Posterior vena cava (tissue), 2 donors: ENCODE data around the gene NKD1. TPM values are rescaled to one million over a fixed set of nuclear protein-coding genes. Genes with fewer than 3 reads are reported as not detected.
A peak's percentile ranks its signal among the peaks of the same experiment; 100 is the strongest.

Experiments used
- DNase-seq: peaks from one replicate; pipeline ENCODE4 v3.0.0-alpha.2; 2020; ENCODE audit warnings: low spot score
- intact Hi-C, 2 donors: fragments of 100-400 bp; cut with DNase I; formaldehyde crosslinking; loops; one replicate each; pipeline versions ENCODE4 v1.14.1 to v1.14.2; 2022 to 2023
- total RNA-seq, 2 donors: library from RNA; stranded (reverse); fragmentation: NEBNext Ultra II Directional; extraction: Animal tissue kit (Norgen Biotek cat#: 25700); gene quantifications; one replicate each; pipeline ENCODE4 v1.2.1, GENCODE V29; 2021
- donor health status: DM: yes; HTN: yes; CAD: no.
- donor health status: DM: yes; HTN: yes; CAD: no.

Gene NKD1
- total RNA-seq, 2 donors from 2014 or later: 25.7 to 67.6 TPM

DNA sequence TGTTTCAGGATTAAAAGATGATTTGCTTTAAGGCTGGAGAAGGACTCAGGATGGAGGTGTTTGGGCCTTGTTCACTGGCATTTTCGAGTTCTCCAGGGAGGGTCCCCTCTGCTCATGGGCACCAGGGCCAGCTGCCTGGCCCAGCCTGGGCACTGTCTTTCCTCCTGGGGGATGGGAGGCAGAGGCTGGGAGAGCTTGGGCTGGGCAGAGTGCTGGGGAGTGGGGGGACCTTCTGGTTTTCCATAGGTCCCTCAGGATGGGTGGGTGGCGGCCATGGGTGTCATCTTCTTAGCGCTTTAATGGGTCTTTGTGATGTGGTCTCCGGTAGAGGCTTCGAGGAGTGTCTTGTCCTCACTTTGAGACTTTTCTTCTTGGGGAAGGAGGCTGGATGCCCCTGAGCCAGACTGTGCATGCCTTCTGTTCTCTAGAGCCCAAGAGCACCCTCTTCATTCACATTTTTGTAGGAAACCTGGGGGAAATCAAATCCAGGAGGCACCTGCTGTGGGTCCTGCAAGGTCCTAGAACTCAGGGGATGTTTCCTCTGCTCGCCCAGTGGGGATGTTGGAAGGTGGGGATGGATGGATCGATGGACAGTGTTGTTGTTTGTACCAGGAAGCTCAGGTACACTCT is 5.7 kb downstream of the NKD1 start:
- peak; percentile 65 for DNase-seq
- intact Hi-C loops: no loop called here

DNA sequence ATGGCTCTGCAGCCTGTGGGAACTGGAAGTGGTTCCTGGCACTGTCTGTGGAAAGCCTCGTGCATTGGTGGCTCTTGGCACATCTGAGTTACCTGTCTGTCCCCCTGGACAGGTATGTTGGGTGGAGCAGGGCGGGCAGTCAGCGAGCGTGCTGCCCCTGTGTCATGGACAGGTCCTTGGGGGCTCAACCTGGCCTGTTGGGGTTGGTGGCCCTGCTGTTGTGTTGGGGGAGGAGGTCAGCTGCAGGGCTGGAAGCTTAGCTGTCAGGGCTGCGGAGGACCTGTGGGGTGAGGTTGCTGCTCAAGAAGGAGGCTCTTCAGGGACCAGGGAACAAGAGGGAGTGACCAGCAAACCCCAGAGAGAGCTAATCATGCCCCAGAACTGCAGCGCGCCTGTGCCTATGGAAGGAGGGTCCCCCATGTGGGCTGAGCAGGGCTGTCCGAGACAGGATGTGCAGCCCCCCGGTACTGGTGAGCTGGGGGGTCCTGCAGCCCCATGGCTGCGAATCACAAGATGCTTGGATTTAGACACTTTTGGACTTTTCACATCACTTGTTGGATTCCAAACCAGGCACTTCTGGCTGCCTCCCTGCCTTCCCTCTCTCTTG is 7.2 kb downstream of the NKD1 start:
- intact Hi-C loops: no loop called here
- peak; percentile 69 for DNase-seq

DNA sequence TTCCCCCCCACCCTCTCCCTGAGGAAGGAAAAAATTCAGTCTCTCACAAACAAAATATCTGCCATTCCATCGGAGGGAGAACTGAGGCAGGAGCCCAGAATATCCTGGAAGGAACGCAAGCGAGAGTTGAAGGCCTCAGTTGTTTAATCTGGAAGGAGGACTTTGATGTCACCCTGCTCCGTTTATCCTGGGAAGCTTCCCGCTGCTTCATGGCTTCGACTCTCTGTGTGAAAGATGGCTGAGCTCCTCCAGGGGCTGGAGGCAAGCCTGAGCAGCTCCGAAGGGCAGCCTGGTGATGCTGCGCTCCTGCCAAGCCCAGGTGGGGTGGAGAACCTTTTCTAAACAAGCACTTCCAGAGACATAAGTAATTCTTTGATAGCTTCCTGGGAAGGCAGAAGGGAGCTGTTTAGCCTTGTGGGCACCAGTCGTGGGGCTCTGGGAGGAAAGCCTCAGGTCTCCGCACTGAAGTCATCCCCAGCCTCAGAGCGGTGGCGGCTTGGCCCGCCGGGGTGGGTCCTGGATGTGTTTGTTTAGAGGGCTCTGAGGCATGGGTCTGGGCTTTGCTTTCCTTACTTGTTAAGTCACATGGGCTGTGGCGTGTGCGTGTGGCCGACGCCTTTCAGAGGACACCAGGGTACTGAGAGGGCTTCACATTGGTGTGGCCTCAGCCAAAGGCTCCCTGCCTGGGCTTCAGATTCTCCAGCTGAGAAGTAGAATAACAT is 7.9 kb downstream of the NKD1 start:
- intact Hi-C loops: no loop called here

DNA sequence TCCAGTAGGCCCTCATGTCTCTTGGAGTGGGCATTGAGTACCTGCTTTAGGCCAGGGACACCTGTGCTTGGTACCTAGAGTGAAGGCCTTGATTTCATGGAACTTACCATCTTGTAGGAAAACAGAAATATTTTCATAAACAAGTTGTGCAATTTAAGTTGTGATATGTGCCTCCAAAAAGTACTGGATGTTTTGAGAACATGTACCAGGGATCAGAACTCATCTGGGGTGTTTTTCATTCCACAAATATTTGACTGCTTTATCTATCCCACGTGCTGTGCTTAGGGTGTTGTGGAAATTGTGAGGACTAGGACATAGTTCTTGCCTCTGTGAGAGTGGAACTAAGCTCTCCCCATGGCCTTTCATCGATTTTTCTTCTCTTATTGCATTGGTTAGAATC is 8.8 kb downstream of the NKD1 start:
- intact Hi-C loops: no loop called here

More for the DNA sequence above, 7.9 kb downstream of the NKD1 start:
- DNase-seq: peak; percentile 78

DNA sequence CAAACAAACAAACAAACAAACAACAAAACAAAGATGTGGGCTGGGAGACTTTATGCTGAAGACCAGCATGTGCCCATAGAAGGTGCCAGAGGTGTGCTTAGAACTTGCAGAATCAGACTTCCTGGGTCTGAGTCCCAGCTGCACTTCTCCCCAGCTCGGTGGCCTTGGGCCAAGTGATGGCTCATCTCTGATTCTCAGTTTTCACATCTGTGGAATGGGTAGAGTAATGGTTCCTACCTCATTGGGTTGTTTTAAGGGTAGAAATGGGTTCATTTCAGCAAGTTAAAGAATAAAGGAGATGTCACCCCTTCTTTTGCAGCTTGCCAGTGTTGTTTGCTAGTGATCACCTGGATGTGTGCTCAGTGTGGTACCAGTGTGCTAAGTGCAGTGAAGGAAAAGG is 10.7 kb downstream of the NKD1 start:
- no peak for DNase-seq
- intact Hi-C loops: no loop called here

More for the DNA sequence above, 8.8 kb downstream of the NKD1 start:
- no peak for DNase-seq

DNA sequence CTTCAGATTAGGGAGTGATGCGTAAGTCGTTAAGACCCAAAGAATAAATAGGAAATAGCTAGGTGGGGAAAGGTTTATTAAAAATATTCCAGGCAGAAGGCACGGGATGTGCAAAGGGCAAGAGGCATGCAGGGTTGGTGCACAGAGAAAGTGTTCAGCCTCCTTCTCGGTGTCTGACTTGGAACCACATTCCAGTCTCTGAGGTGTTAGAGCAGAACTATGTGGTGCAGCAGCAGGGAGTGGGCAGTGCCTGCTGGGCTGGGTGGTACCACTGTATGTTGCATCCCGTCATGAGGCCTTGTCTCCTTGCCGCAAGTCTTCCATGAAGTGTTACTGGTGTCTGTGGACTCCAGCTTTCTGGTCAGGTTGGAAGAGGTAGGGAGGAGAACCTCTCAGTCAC is 11.1 kb downstream of the NKD1 start:
- DNase-seq: no peak
- intact Hi-C loops: no loop called here

DNA sequence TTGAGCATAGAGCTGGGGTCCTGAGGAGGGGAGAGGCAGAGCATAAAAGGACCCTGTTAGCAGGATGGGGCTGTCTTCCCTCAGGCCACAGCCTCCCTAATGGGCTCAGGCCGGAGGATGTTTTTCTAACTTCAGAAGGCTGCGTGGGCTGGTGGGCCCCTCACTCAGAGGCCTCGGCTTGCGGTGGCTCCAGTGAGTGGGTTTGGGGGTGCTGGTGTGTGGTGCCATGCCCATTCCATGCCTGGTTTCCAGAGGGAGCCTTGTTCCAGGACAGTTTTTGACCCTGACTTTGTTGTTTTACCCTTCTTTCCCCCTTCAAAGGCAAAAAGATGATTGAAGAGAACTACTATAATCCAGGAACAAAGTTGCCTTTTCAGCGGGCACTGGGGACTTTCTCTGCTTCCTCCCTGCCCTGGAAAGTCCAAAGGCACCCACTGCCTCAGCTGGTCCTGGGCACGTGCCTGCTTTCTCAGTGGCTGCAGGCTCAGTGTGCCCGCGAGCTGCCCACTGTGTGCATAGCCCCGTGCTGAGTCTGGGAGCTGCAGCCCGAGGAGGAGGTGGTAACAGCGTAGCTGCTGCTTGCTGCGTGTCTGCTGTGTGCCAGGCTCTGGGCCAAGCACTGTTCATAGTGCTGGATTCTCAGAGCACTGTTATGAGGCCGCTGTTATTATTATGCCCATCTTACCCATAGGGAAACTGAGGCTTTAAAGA is 11.8 kb downstream of the NKD1 start:
- DNase-seq: no peak
- intact Hi-C loops: no loop called here

DNA sequence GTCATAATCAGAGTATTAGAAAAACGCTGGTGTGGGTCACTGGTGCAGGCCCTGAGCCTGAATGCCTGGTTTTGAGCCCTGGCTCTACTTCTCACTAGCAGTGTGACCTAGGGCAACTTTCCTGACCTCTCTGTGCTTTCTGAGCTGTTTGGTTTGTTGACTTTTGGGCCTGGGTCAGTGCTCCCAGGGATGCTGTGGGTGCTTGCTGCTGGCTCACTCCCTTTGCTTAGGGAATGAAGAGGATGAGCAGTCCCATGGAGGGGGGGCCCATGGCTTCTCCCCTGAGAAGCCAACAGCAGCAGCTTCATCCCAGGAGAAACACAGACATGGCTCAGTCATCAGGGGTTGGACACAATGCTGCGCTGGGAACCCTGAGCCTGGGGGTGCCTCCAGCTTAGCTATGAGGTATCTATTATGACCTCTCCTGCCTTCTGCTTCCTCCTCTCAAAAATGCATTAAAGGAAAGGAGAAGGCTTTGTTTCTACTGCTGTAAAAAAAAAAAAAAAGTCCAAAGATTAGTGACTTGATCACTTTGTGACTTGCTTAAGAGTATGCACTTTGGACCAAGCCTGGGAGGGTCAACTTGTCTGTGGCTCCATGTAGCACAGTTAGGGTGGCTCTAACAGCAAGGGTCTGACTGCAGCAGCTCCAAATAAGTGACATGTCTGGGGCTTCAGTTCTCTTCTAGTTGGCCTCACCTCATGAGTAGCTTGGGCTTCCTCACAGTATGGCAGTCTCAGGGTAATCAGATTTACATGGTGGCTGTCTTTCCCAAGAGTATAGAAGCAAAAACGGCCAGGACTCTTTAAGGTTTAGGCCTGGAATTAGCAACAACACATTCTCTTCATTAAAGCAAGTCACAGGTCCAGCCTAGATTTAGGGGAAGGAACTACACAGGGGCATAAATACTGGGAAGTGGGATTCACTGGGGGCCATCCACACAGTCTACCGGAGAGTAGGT is 13.0 kb downstream of the NKD1 start:
- intact Hi-C loops: no loop called here
- DNase-seq: no peak

DNA sequence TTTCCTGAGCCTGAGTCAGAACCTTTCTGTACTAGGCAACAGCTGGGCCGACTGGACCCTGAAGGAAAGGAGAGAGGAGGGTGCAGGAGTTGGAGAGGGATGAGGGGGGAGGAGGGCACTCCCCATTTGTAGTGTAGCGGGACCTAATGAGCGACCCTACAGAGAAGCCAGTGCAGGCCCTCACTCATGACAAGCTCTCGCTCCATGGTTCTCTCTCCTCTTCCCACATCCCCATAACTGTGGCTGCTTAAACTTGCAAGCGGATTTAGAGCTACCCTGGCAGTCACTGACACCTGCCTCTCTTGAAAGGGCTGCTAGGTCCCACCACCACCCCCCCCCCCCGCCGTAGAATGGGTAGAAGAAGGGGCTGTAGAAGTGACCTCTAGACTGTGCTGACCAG is 14.5 kb downstream of the NKD1 start:
- intact Hi-C loops: no loop called here

DNA sequence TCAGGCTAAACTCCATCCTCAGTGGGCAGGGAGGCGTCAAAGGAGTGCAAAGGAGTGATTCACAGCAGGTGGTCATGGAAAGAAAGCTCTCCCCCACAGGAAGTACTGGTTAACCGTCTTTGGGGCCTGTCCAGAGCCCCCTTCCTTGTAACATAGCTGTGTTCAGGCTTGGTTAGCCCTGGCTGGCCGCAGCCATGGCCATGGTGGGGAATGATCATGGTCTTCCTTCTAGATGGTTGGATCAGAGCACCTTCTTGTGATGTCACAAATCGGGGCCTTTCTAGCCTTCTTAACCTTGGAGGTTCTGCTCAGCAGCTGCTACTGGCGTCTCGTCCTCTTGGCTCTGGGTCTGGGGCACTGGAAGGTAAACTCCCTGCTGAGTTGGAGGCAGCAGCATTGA is 15.8 kb downstream of the NKD1 start:
- DNase-seq: peak; percentile 43
- intact Hi-C loops: no loop called here

More for the DNA sequence above, 14.5 kb downstream of the NKD1 start:
- peak; percentile 19 for DNase-seq

DNA sequence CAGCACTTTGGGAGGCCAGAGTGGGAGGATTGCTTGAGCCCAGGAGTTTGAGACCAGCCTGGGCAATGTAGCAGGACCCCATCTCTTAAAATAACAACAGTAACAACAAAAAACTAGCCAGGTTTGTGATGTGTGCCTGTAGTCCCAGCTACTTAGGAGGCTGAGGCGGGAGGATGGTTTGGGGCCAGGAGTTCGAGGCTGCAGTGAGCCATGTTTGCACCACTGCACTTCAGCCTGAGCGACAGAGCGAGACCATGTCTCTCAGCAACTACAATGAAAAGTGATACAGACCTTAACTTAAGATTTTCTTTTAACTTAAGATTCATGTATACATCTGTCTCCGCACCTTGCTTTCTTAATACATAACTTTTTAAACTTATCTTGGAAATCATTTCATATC is 17.2 kb downstream of the NKD1 start:
- intact Hi-C loops: no loop called here
- DNase-seq: peak; percentile 52

DNA sequence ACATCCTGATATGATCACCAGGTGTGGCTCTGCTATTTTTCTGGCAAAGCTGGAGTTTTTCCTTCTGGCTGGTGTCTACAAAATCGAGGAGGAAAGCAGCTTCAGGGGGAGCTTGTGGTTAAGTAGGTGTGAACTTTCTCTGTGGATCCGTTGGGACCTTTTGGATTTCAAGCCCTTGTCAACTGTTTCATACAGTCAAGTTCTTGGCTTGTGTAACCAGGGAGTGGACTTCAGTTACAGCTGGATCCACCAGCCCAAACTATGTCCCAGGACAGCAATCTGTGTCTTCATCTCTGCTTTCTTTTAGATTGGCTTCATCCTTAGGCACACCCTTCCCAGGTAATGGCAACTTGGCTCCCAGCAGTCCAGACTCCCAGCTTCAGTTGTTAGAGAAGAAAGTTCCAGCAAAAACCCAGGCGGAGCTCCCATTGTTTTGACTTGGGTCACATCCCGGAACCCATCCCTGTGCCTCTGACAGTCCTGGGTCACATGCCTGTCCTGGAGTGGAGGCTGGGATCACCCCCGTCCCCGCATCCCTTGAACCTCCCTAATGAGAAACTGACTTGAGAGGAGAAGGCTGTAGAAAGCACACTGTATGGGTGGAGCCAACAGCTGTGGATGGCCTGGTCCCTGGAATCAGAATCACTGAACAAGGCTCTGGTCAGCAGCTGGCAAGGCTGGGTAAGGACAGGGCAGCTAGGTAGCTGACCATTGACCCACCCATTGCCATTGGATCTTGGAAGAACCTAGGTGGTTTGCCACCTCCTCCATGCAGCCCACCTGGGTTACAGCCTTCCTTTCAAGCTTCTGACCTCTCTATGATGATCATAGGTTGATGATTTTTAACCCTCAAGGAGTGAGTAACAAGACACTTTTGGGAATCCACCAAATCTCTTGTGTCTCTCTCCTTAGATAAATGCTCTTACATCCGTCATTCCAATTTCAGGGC is 18.1 kb downstream of the NKD1 start:
- intact Hi-C loops: no loop called here
- peak; percentile 42 for DNase-seq

DNA sequence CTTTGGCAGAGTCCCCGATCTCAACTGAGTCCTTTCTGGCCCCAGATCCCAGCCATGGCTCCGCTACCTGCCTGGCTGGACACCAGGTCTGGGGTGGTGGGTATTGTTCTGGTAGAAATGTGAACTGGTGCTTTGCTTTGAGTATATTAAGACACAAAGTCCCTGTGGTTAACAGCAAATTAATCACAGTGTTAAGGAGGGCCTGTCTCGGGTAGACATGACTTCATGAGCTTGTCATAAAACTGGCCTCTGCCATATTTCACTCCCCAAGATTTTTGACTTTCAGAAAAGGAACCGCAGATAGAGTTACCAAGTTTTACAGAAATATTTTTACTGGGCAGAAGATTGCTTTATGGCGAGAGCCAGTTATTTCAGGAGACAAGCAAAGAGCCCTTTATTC is 19.5 kb downstream of the NKD1 start:
- intact Hi-C loops: no loop called here
- DNase-seq: peak; percentile 16

DNA sequence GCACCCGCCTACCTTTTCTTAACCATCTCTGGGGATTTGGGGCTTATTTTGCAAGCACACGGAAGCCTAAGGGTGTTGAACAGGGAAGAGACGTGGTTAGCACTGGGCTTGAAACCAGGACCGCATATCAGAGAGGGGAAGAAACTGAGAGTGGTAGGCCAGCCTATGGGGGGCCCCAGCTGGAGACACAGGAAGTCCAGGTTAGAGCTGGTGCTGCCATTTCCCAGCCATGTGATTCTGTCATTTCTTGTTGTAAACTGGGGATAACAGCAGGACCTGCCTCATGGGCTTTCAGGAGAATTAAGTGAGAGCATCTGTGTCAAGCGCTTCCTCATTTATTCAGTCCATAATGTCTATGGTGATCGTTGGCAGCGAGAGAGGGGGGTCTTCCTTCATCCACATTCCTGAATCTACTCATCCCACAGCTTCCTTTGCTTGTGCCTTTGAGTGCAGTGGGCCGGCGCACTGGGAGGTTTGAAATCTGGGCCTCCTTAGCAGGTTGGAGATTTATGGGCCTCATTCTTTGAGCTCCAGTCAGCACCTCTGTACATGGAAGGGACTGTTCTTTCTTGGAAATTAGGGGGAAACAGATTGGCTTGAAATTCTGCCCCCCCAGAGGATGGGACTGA is 20.1 kb downstream of the NKD1 start:
- no peak for DNase-seq
- intact Hi-C loops: no loop called here

DNA sequence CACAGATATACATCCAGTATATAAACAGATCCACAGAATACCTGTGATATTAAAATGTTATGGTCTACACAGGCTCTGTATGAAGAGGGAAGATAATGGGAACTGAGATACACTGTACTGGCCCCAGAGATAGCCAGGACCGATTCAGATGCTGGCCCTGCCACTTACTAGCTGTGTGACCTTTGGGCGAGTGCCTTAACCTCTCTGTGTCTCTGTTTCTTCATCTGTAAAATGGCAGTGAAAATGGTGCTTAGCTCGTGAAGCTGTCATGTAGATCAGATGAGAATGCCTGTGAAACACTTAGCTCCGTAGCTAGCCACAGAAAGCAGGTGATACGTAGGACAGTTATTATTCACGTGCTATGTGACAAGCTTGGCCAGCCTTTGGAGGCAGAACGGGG is 22.2 kb downstream of the NKD1 start:
- DNase-seq: peak; percentile 11
- intact Hi-C loops: no loop called here

DNA sequence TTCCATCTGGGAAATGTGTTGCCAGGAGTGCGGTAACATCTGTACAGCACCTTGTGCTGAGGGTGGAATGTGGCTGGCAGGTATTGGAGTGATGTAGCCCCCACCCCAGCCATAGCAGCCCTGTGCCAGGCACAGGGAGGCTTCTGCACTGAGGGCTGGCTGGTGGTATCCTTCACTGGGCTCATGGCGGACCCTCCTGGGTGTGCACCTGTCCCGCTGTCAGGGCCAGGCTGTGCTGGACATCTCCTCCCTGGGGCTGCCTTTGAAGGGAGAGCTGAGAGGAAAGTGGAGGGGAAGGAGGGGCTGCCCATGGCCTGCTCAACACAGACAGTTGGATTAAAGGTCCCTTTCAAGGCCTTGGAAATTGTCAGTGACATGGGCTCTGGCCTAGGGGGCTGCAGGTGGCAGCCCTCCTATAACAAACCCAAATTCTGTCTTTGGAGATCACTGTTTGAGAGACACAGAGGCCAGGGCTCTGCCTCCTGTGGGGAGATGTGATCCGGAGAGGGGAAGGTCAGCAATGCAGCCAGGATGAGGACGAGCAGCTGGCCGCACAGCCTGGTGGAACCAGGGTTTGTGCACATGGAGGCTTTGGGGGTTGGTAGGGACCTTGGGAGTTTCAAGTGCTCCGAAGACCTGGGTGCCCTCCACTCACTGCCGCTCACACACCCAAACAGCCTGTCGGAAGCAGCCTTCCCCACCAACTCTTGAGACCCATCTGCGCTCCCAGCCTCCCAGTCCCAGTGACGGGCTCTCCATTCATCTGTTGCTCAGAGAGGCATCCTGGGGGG is 22.8 kb downstream of the NKD1 start:
- DNase-seq: peak; percentile 38
- intact Hi-C loops: no loop called here

DNA sequence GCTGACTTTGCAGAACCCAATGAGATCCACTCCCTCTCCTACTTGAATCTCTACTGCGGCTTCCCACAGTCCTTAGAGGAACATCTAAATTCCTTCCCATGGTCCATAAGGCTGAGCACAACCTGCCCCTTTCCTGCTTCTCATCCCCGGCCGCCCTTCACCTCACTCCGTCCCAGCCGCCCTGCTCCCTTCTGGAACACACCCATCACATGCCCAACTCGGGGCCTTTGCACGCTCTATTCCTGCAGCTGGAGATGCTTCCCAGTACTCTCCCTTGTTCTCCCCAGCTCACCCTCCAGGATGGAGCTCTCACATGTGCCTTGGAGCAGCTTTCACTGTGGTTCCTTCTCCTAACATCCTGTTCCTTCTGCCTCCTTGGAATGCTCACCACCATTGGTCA is 23.6 kb downstream of the NKD1 start:
- DNase-seq: no peak
- intact Hi-C loops: no loop called here
